Measurements from ENCODE around the gene DCP2.

- no peak for TF ChIP-seq EP300 (conservative IDR thresholded peaks at IDR 0.05; ENCODE audit: poor library complexity, severe bottlenecking)
- no peak for TF ChIP-seq SMC3 (conservative IDR thresholded peaks at IDR 0.05; ENCODE audit: poor library complexity)
- TF ChIP-seq EZH2 (IDR thresholded peaks at IDR 0.05; ENCODE audit: borderline replicate concordance, insufficient read depth, low read length, poor library complexity, severe bottlenecking), result no peak
- TF ChIP-seq POLR2AphosphoS5 (IDR thresholded peaks at IDR 0.05), result no peak
- TF ChIP-seq, protein P1, sequence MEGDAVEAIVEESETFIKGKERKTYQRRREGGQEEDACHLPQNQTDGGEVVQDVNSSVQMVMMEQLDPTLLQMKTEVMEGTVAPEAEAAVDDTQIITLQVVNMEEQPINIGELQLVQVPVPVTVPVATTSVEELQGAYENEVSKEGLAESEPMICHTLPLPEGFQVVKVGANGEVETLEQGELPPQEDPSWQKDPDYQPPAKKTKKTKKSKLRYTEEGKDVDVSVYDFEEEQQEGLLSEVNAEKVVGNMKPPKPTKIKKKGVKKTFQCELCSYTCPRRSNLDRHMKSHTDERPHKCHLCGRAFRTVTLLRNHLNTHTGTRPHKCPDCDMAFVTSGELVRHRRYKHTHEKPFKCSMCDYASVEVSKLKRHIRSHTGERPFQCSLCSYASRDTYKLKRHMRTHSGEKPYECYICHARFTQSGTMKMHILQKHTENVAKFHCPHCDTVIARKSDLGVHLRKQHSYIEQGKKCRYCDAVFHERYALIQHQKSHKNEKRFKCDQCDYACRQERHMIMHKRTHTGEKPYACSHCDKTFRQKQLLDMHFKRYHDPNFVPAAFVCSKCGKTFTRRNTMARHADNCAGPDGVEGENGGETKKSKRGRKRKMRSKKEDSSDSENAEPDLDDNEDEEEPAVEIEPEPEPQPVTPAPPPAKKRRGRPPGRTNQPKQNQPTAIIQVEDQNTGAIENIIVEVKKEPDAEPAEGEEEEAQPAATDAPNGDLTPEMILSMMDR (IDR thresholded peaks at IDR 0.05; ENCODE audit: poor library complexity, severe bottlenecking), result no peak
Observed at GRCh38 chr5:113047234-113047633, 70.6 kb downstream of the DCP2 start.

Measured in neural cell (in vitro differentiated cells).